HG02610 (cell line): Measurements from ENCODE around the gene TRIM59.
A peak's percentile ranks its signal among the peaks of the same experiment; 100 is the strongest.

ENCODE experiments used
- ATAC-seq: cut with Tn5 transposase; IDR thresholded peaks from one replicate; pipeline ENCODE4 v1.9.1; 2021; ENCODE audit warnings: mild to moderate bottlenecking, moderate library complexity; ENCODE audit not compliant: unreplicated experiment

Gene TRIM59

DNA sequence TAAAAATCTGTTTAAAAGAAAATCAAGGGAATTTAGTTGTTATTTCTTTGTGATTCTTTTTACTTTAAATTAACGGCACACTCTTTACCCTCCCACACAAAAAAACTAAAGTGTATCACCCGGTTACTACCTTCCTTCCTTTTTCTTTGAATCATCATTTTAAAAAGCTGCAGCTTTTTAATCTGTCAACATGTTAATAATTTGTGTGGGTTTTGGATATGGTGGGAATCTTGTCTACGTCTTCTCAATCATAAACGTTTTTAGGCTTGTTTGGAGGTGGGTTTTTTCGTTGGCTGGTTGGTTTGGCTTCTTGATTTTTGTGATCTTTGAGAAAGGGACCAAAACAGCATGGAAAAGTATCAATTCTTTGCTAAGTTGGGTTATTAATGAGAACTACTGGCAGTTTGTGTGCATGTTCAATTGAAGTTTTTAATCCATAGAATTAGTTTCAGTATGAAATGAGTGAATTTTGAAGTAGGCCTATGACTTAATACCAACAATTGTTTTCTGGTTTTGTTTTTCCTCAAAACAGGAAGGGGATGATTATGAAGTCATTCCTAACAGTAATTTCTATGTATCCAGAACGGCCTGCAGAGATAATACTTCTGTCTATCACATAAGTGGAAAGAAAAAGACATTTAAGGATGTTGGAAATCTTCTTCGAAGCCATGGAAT lies 45.7 kb downstream of the TRIM59 start:
- ATAC-seq: no peak

DNA sequence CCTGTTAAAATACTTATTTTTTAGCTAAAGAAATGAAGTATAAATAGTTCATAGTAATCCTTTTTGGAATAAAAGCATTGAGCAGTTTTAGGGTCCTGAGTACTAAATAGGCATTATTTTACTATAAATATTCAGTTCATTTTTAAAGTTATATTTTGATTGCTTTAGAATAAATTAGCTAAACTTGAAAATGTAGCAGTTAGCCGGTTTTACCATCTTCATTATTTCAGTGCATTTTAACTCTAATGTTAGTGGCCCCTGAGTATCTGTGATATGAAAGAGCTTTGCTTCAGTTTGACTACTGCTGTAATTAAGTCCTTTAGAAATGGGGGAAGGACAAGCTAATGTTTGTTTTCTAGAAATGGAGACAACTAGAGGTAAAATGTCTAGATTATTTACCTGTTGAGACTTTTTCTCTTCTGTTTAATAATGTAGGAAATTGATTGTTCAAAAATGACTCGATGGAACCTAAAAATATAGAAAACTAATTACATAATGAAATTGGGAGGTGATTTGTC lies 46.5 kb downstream of the TRIM59 start:
- no peak for ATAC-seq

- ATAC-seq: no peak
Observed at GRCh38 chr3:160402221-160403027, 47.2 kb downstream of the TRIM59 start.

DNA sequence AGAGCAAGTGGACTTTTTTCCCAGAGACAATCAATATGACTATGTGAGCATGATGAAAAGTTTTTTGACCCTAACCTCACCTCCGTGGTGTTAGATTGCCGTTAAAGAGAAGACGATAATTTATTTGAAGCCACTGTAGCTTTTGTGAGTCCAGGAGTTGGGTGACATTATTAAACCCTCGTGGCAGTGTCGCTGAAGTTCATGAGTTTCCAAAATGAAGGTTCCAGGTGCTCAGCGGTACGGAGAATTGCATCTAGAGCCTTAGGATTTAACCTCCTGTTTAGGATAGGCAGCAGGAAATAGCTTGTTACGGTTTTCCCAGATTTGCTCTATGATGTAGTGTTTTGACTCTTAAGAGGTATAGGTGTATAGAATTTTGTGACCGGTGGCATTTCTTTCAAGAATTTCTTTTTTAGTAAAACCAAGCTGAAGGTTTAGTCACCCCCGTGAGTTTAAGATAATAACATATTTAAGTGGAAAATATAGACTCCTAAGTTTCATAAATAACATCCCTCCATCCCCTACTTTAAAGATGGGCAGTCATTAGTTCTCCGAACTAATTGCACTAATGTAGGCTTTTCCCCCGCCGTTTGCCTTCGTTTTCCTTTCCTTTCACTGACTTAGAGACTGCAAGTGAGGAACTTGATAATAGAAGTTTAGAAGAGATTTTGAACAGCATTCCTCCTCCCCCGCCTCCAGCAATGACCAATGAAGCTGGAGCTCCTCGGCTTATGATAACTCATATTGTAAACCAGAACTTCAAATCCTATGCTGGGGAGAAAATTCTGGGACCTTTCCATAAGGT lies 48.1 kb downstream of the TRIM59 start:
- ATAC-seq: no peak

DNA sequence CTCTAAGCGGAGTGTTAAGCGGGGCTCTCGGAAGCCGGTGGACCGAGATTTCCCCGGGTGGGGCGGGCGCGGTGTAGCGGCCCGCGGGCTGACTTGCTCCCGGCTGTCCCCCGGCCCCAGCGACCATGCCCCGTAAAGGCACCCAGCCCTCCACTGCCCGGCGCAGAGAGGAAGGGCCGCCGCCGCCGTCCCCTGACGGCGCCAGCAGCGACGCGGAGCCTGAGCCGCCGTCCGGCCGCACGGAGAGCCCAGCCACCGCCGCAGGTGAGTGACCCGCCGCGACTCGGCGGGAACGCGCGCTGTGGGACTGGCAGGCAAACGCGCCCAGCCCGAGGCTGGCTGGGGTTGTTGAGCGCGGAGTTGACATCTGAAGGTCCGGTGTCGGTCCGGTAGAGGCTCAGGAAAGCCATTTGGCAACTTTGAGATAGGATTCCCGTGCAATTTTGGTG lies 48.9 kb downstream of the TRIM59 start:
- ATAC-seq: no peak

- peak; percentile 10 for ATAC-seq
Observed at GRCh38 chr3:160400030-160400701, 49.4 kb downstream of the TRIM59 start.

GRCh38 chr3:160399125-160400029 lies 50.2 kb downstream of the TRIM59 start, which contains the start of the genes IFT80 and SMC4:
IFT80 (minus strand) TSS chr3:160399225; CDS start chr3:160384600, 14,625 bp downstream.
SMC4 (plus strand) TSS chr3:160399650; CDS start chr3:160400827, 1,177 bp downstream.
- peak; percentile 95 for ATAC-seq

GRCh38 chr3:160398820-160399124 lies 50.8 kb downstream of the TRIM59 start:
- ATAC-seq: peak; percentile 6

GRCh38 chr3:160395297-160395696 lies 54.3 kb downstream of the TRIM59 start:
- ATAC-seq: no peak

DNA sequence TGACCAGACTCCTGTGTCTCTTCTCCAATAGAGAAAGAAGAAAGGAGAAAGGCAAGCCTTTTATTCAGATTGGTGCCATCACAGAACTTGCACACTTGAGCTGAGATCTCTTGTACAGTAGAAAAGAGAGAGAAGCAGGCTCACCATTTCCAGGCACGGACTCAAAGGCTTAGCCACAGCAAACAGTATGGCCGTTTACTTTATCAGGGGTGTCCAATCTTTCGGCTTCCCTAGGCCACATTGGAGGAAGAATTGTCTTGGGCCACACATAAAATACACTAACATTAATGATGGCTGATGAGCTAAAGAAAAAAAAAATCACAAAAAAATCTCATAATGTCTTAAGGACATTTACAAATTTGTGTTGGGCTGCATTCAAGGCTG lies 55.6 kb downstream of the TRIM59 start:
- ATAC-seq: no peak

GRCh38 chr3:160393346-160394008 lies 56.1 kb downstream of the TRIM59 start:
- ATAC-seq: no peak

DNA sequence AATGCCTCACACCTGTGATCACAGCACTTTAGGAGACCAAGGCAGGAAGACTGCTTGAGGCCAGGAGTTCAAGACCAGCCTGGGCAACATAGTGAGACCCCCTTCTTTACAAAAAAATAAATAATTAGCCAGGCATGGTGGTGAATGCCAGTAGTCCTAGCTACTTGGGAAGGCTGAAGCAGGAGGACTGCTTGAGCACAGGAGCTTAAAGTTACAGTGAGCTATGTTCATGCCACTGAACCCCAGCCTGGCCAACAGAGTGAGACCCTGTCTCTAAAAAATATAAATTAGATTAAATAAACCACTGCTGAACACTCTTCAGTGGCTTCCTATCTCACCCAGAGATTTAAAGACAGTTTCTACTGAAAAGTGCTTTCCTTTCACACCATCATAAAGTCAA lies 56.8 kb downstream of the TRIM59 start:
- no peak for ATAC-seq

- ATAC-seq: peak; percentile 52
Observed at GRCh38 chr3:160390565-160391138, 58.9 kb downstream of the TRIM59 start.
